GM21576 (cell line): Measurements from ENCODE around the gene MYL11.
A peak's percentile ranks its signal among the peaks of the same experiment; 100 is the strongest.

Experiments
- ATAC-seq: cut with Tn5 transposase; IDR thresholded peaks from one replicate; pipeline ENCODE4 v1.9.1; 2021; ENCODE audit warnings: mild to moderate bottlenecking, moderate library complexity; ENCODE audit not compliant: unreplicated experiment

The MYL11 gene

DNA sequence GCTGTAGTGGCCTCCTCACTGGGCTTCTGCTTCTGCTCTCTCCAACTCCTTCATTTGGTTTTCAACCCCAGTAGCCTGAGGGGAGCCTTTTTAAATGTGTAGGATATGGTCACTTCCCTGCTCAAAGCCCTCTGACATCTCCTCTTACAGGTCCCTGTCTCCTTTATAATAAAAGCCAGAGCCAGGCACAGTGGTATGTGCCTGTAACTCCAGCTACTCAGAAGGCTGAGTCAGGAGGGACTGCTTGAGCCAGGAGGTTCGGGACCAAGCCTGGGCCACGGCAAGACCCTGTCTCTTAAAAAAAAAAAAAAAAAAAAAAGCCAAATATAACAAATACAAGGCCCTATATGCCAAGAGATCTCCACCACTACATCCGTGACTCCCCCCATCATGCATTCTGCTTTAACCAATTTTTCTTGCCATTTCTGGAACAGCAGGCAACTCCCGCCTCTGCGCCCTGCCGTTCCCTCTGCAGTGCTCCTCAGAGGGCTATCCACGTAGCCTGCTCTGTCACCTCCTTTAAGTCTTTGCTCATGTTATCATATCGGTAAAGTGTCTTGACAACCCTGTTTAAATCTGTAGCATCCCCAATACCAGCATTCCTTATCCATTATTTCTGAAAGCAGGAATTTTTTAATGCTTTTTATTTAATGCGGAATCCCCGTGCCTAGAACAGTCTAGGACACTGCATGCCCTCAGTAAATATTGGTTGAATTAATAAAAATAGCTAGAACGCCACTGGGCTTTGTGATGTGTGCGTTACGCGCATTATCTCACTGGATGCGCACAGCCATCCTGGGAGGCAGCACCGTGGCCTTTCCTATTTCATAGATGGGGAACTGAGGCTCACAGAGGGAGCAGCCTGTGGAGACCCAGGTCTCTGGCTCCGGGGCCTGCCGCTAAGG, 42.3 kb downstream of the MYL11 start:
- no peak for ATAC-seq

GRCh38 chr16:30417529-30418349, 43.1 kb downstream of the MYL11 start:
- ATAC-seq = peak; percentile 76

DNA sequence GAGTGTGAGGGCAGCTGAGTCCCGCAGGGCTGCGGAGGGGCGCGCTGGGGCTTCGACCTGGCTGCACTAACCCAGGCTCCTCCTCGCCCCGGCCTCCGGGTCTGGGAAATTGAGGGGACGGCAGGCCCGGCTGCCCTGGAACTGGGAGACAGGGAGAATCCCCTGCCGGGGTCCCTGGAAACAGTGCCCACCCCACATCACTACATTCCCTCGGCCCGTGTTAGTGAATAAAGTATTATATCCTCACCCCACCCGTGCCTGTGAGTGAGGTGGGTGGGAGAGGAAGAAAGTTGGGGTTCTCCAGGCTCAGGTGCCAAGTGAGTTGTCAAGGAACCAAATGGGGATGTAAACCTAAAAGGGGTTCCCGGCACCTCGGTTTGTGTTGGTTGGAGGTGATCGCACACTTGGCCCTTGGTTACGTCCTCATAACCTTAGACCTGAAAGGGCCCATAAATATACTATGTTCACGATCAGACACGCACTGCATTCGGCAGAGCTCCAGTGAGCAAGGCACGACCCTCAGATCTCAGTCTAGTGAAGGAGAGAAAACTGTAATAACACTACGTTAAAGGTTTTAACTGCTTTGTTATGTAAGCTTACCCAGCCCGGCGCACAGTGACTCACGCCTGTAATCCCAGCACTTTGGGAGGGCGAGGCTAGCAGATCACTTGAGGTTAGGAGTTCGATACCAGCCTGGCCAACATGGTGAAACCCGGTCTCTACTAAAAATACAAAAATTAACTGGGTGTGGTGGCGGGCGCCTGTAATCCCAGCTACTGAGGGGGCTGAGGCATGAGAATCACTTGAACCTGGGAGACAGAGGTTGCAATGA, 44.0 kb downstream of the MYL11 start:
- no peak for ATAC-seq

DNA sequence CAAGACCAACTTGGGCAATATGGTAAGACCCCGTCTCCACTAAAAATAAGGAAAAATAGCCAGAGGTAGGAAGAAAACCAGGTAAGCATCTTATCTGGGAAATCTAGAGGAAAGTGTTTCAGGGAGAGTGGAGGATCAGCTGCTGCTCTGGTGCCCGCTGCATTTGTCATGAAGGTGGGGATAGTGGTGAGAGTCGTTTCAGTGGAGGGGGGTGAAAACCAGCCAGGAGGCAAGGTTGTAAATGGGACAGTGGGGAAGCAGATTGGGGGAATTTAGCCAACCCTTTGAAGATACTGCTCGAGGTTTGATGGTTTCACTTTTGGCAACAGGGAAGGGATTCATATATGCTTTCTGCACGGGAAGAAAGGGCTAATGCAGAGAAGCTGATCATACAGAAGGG, 46.4 kb downstream of the MYL11 start:
- no peak for ATAC-seq
